ENCODE measurements around the gene ACTR3.

DNA sequence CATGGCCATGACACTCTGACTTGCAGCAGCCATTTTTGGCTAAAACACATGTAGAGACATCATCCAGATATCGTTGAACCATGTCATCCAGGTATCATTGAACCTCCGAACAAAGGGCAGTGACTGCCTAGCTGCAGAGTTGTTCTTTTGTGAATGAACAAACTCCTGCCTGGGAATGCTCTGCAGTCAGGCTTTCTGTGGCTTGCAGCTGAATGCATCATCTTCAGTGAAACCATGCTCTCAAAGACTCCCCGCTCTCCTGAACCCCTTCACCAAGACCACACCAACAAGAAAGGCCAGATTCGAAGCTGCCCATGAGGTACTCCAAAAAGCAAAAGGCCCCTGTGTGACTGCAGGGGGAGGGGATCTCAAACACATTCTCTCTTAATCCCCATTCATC is 118.8 kb downstream of the ACTR3 start:
- TF ChIP-seq CTCF (IDR thresholded peaks at IDR 0.05): no peak
- no peak for TF ChIP-seq EZH2 (IDR thresholded peaks at IDR 0.05; ENCODE audit: borderline replicate concordance, insufficient read depth, low read depth, low read length, poor library complexity, severe bottlenecking)
